Erythroblast (primary cell): Measurements from ENCODE around the gene RFNG.

Experiments used
- GATA1 ChIP-seq: IDR thresholded peaks from 2 replicates; pipeline ENCODE4 v1.6.1; 2011; ENCODE audit warnings: low read depth, mild to moderate bottlenecking, control low read depth, low read length, moderate library complexity
- POLR2A ChIP-seq: IDR thresholded peaks from 2 replicates; pipeline ENCODE4 v1.6.1; 2011; ENCODE audit warnings: mild to moderate bottlenecking, low read length

- TF ChIP-seq POLR2A, result no peak
- no peak for TF ChIP-seq GATA1
These were observed 12.1 kb upstream of the RFNG start for GRCh38 chr17:82063424-82064415.
